ENCODE results near the gene PTDSS2. TPM values are rescaled to one million over a fixed set of nuclear protein-coding genes. Genes with fewer than 3 reads are reported as not detected.
"Not testable (repeated sequence)": the region's sequence is repeated elsewhere in the genome, so short reads cannot be mapped to it uniquely, and the experiment has no call there.

Gene PTDSS2
- 10 to 100 TPM; 20.6 to 27.6 TPM for total RNA-seq

DNA sequence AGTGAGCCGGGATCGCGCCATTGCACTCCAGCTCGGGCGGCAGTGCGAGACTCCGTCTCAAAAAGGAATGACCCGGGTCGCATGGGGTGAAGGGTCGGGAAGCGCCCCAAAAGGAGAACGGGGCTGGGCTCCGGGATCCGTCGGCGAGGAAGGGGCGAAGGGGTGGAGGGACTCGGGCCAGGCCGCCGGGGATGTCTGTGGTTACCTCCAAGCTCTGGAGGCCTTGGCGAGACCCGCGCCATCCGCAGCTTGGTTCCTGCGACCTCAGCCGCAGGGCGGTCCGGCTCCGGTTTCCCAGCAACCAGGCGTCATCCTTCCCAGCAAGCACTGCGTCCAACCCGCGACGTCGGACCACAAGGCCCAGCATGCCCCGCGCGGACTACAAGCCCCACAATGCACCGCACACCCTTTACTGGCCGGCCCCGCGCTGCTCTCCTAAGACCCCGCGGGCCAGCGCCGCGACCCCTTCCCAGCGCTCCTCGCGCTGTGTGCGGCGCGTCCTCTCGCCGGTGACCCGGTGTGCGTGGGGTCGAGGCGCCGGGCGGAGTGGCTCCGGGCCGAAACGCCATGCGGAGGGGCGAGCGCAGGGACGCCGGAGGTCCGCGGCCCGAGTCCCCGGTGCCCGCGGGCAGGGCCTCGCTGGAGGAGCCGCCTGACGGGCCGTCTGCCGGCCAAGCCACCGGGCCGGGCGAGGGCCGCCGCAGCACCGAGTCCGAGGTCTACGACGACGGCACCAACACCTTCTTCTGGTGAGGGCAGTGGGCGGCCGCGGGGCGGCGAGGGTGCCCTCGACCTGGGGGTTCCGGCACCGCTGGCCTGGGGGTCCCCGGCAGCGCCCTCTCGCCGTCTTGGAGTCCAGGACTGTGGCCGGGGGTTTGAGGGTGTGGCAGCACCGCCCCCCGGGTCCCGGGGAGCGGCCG, at the start of gene PTDSS2:
PTDSS2 (plus strand) TSS at position 391 of the 920 bp plus-strand sequence; CDS start at position 568, 177 bp downstream.
- intact Hi-C loops (cut with DNase I): loop anchor here (5.0 kb wide), 2 partner anchors 43 to 52 kb away; no protein-coding TSS in a partner anchor

DNA sequence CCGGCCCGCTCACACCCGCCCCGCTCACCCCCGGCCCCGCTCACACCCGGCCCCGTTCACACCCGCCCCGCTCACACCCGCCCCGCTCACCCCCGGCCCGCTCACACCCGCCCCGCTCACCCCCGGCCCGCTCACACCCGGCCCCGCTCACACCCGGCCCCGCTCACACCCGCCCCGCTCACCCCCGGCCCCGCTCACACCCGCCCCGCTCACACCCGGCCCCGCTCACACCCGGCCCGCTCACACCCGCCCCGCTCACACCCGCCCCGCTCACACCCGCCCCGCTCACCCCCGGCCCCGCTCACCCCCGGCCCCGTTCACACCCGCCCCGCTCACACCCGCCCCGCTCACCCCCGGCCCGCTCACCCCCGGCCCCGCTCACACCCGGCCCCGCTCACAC, 48.9 kb upstream of the PTDSS2 start:
- H3K4me3 ChIP-seq; DNase-seq; H3K9ac ChIP-seq (ENCODE audit: low read depth in 2 of 2, low read length in 2 of 2); H3K9me3 ChIP-seq; H3K4me1 ChIP-seq; H3K27me3 ChIP-seq; H3K27ac ChIP-seq; intact Hi-C loops (cut with DNase I); H3K36me3 ChIP-seq: not testable (repeated sequence)

More for the DNA sequence above, at the start of gene PTDSS2:
- DNase-seq: peak; percentile 95
- no peaks in the 10 kb centered on the region for H3K9me3 ChIP-seq
- peak within 1 kb of the TSS; percentile 82 to 87 for H3K9ac ChIP-seq (ENCODE audit: low read depth in 2 of 2, low read length in 2 of 2)
- no peaks in the 10 kb centered on the region for H3K36me3 ChIP-seq
- peaks cover 13% of the 10 kb centered on the region for H3K4me1 ChIP-seq
- H3K27ac ChIP-seq: peak within 1 kb of the TSS; percentile 85
- no peaks in the 10 kb centered on the region for H3K27me3 ChIP-seq
- TF ChIP-seq, protein P1, sequence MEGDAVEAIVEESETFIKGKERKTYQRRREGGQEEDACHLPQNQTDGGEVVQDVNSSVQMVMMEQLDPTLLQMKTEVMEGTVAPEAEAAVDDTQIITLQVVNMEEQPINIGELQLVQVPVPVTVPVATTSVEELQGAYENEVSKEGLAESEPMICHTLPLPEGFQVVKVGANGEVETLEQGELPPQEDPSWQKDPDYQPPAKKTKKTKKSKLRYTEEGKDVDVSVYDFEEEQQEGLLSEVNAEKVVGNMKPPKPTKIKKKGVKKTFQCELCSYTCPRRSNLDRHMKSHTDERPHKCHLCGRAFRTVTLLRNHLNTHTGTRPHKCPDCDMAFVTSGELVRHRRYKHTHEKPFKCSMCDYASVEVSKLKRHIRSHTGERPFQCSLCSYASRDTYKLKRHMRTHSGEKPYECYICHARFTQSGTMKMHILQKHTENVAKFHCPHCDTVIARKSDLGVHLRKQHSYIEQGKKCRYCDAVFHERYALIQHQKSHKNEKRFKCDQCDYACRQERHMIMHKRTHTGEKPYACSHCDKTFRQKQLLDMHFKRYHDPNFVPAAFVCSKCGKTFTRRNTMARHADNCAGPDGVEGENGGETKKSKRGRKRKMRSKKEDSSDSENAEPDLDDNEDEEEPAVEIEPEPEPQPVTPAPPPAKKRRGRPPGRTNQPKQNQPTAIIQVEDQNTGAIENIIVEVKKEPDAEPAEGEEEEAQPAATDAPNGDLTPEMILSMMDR (IDR thresholded peaks at IDR 0.05): no peak
- H3K4me3 ChIP-seq: peak within 1 kb of the TSS; percentile 99

DNA sequence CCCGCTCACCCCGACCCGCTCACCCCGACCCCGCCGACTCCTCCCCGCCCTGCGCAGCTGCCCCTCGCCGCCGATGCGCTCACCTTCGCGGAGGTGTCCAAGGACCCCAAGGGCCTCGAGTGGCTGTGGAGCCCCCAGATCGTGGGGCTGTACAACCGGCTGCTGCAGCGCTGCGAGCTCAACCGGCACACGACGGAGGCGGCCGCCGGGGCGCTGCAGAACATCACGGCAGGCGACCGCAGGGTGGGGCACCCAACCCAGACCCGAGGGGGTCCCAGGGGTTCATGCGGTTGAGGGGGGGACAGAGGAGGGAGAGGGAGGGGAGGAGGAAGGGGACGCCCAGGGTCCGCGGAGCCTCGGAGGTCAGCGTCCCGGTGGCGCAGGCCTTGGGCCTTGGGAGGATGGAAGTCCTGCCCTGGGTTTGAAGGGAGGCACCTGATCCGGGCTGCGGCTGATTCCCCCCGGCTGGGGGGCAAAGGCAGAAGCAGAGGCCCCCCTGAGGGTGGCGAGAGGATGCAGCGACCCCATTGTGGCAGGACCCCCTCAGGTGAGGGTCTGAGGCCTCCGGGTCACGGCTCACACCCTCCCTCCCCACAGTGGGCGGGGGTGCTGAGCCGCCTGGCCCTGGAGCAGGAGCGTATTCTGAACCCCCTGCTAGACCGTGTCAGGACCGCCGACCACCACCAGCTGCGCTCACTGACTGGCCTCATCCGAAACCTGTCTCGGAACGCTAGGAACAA, 46.9 kb upstream of the PTDSS2 start:
- Histone ChIP-seq H3K4me1 (peaks cover 9% of the 10 kb centered on the region), H3K9me3 (no peaks in the 10 kb centered on the region), H3K9ac (ENCODE audit: low read depth in 2 of 2, low read length in 2 of 2) (no peak overlapping the region), H3K27ac (no peak overlapping the region), H3K36me3 (no peaks in the 10 kb centered on the region), H3K4me3 (no peak overlapping the region), H3K27me3 (no peaks in the 10 kb centered on the region)
- intact Hi-C loops (cut with DNase I): no loop called here
- no peak for DNase-seq
- TF ChIP-seq, protein P1 (IDR thresholded peaks at IDR 0.05): no peak

DNA sequence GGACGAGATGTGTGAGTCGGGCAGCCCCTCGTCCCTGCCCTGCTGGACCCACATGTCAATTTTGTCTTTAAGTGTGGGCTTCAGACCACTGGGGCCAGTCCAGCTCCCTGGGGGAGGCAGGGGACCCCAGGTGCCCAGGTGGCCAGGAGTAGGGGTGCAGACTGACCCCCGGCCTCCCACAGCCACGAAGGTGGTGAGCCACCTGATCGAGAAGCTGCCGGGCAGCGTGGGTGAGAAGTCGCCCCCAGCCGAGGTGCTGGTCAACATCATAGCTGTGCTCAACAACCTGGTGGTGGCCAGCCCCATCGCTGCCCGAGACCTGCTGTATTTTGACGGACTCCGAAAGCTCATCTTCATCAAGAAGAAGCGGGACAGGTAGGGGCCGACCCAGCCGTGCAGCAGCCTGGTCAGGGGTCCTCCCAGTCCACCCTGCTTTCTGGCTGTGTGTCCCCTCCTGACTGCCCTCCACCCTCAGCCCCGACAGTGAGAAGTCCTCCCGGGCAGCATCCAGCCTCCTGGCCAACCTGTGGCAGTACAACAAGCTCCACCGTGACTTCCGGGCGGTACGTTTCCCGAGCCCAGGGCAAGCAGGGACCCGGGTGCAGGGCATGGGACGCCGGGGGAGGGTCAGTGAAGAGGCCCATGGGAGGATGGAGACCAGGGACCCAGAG, 46.2 kb upstream of the PTDSS2 start:
- intact Hi-C loops (cut with DNase I): no loop called here
- DNase-seq: no peak

DNA sequence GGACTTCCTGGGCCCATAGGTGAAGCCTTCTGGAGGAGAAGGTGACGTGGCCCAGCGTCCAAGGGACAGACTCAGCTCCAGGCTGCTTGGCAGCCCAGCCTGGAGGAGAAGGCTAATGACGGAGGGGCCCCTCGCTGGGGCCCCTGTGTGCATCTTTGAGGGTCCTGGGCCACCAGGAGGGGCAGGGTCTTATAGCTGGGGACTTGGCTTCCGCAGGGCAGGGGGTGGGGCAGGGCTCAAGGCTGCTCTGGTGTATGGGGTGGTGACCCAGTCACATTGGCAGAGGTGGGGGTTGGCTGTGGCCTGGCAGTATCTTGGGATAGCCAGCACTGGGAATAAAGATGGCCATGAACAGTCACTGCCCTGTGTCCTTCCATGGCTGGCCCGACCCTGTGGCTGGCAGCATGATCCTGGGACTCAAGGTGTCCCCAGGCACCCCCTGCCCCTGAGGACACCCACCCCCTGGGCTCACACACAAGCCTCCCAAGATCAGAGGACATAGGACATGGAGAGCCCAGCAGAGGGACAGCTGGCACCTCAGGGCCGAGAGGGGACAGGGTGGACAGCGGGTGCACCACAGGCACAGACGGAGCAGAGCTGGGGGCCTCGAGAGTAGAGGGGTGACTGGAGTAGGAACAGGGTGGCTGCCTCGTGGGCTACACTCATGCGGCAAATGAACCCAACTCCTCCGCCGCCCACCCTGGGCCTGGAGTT, 45.4 kb upstream of the PTDSS2 start:
- no peak overlapping the region for H3K9ac ChIP-seq (ENCODE audit: low read depth in 2 of 2, low read length in 2 of 2)
- no peak overlapping the region for H3K27ac ChIP-seq
- no peaks in the 10 kb centered on the region for H3K36me3 ChIP-seq
- H3K9me3 ChIP-seq: no peaks in the 10 kb centered on the region
- DNase-seq: no peak
- H3K27me3 ChIP-seq: no peaks in the 10 kb centered on the region
- TF ChIP-seq, protein P1 (IDR thresholded peaks at IDR 0.05): no peak
- peaks cover 9% of the 10 kb centered on the region for H3K4me1 ChIP-seq
- intact Hi-C loops (cut with DNase I): loop anchor here (5.0 kb wide), 1 partner anchor 43 kb away; no protein-coding TSS in a partner anchor
- no peak overlapping the region for H3K4me3 ChIP-seq

More for the DNA sequence above, 46.2 kb upstream of the PTDSS2 start:
- Histone ChIP-seq H3K36me3 (no peaks in the 10 kb centered on the region), H3K4me1 (peaks cover 9% of the 10 kb centered on the region), H3K9me3 (no peaks in the 10 kb centered on the region), H3K4me3 (no peak overlapping the region), H3K9ac (ENCODE audit: low read depth in 2 of 2, low read length in 2 of 2) (no peak overlapping the region), H3K27ac (no peak overlapping the region), H3K27me3 (no peaks in the 10 kb centered on the region)
- TF ChIP-seq, protein P1 (IDR thresholded peaks at IDR 0.05): no peak

Data from colonic mucosa (tissue), 4 donors.